AG09309 (cell line): ENCODE results near the gene GAB4.
"Not testable (repeated sequence)": the region's sequence is repeated elsewhere in the genome, so short reads cannot be mapped to it uniquely, and the experiment has no call there.

Experiments
- DNase-seq: peaks from one replicate; pipeline ENCODE4 v3.0.0-alpha.2; 2010; ENCODE audit warnings: low read depth
- H3K4me3 ChIP-seq: 2 replicates; pipeline ENCODE4 v1.5.1; 2011; ENCODE audit warnings: mild to moderate bottlenecking, low read depth, low read length, moderate library complexity; ENCODE audit not compliant: control insufficient read depth
- CTCF ChIP-seq: IDR thresholded peaks from 2 replicates; pipeline ENCODE4 v1.5.1; 2011; ENCODE audit warnings: mild to moderate bottlenecking, low read depth, low read length, inconsistent platforms; ENCODE audit not compliant: insufficient read depth, control insufficient read depth; ENCODE audit errors: missing control alignments

Gene GAB4

GRCh38 chr22:17007852-17008731, at the start of gene GAB4:
Gene GAB4, minus strand, starts transcription at chr22:17008222. Its CDS starts 108 bp downstream, at chr22:17008114.
- no peak for TF ChIP-seq CTCF
- no peak for DNase-seq
- no peak within 1 kb of the TSS for H3K4me3 ChIP-seq

- H3K4me3 ChIP-seq: no peak overlapping the region
- DNase-seq: no peak
- TF ChIP-seq CTCF: no peak
These were observed 48.8 kb upstream of the GAB4 start for GRCh38 chr22:17056807-17057206.

- H3K4me3 ChIP-seq: no peak overlapping the region
- no peak for DNase-seq
- no peak for TF ChIP-seq CTCF
These were observed 48.0 kb upstream of the GAB4 start for GRCh38 chr22:17056058-17056457.

- H3K4me3 ChIP-seq: no peak overlapping the region
- TF ChIP-seq CTCF: no peak
- no peak for DNase-seq
These were observed 39.6 kb upstream of the GAB4 start for GRCh38 chr22:17047656-17048055.

GRCh38 chr22:17046566-17047348, 38.7 kb upstream of the GAB4 start:
- H3K4me3 ChIP-seq: no peak overlapping the region
- no peak for DNase-seq
- no peak for TF ChIP-seq CTCF

GRCh38 chr22:17043521-17043920, 35.5 kb upstream of the GAB4 start:
- no peak for DNase-seq
- no peak overlapping the region for H3K4me3 ChIP-seq
- TF ChIP-seq CTCF: no peak

GRCh38 chr22:17036842-17037711, 29.1 kb upstream of the GAB4 start:
- not testable (repeated sequence) for H3K4me3 ChIP-seq, DNase-seq

GRCh38 chr22:17035976-17036841, 28.2 kb upstream of the GAB4 start:
- DNase-seq, H3K4me3 ChIP-seq: not testable (repeated sequence)
